C4-2B (cell line): Measurements from ENCODE around the gene GPHN.
"Not testable (repeated sequence)": the region's sequence is repeated elsewhere in the genome, so short reads cannot be mapped to it uniquely, and the experiment has no call there.

Experiments
- ZFX ChIP-seq: fragments of 450-650 bp; IDR thresholded peaks from 2 replicates; pipeline ENCODE4 v1.6.1; 2017
- TF ChIP-seq, protein P1 (sequence below): fragments of 450-650 bp; conservative IDR thresholded peaks from 2 replicates; pipeline ENCODE4 v1.5.1; 2017; ENCODE audit warnings: mild to moderate bottlenecking

DNA sequence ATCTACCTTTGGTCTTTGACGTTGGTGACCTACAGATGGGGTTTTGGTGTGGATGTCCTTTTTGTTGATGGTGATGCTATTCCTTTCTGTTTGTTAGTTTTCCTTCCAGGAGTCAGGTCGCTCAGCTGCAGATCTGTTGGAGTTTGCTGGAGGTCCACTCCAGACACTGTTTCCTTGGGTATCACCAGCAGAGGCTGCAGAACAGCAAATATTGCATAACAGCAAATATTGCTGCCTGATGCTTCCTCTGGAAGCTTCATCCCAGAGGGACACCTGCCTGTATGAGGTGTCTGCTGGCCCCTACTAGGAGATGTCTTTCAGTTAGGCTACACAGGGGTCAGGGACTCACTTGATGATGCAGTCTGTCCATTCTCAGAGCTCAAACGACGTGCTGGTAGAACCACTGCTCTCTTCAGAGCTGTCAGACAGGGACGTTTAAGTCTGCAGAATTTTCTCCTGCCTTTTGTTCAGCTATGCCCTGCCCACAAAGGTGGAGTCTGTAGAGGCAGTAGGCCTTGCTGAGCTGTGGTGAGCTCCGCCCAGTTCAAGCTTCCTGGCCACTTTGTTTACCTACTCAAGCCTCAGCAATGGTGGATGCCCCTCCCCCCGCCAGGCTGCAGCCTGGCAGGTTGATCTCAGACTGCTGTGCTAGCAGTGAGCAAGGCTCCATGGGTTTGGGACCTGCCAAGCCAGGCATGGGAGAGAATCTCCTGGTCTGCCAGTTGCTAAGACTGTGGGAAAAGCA is 559.3 kb downstream of the GPHN start:
- TF ChIP-seq, protein P1, sequence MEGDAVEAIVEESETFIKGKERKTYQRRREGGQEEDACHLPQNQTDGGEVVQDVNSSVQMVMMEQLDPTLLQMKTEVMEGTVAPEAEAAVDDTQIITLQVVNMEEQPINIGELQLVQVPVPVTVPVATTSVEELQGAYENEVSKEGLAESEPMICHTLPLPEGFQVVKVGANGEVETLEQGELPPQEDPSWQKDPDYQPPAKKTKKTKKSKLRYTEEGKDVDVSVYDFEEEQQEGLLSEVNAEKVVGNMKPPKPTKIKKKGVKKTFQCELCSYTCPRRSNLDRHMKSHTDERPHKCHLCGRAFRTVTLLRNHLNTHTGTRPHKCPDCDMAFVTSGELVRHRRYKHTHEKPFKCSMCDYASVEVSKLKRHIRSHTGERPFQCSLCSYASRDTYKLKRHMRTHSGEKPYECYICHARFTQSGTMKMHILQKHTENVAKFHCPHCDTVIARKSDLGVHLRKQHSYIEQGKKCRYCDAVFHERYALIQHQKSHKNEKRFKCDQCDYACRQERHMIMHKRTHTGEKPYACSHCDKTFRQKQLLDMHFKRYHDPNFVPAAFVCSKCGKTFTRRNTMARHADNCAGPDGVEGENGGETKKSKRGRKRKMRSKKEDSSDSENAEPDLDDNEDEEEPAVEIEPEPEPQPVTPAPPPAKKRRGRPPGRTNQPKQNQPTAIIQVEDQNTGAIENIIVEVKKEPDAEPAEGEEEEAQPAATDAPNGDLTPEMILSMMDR = not testable (repeated sequence)
- TF ChIP-seq ZFX = not testable (repeated sequence)
